ENCODE data around the gene CIC.
A peak's percentile ranks its signal among the peaks of the same experiment; 100 is the strongest.

CIC gene

DNA sequence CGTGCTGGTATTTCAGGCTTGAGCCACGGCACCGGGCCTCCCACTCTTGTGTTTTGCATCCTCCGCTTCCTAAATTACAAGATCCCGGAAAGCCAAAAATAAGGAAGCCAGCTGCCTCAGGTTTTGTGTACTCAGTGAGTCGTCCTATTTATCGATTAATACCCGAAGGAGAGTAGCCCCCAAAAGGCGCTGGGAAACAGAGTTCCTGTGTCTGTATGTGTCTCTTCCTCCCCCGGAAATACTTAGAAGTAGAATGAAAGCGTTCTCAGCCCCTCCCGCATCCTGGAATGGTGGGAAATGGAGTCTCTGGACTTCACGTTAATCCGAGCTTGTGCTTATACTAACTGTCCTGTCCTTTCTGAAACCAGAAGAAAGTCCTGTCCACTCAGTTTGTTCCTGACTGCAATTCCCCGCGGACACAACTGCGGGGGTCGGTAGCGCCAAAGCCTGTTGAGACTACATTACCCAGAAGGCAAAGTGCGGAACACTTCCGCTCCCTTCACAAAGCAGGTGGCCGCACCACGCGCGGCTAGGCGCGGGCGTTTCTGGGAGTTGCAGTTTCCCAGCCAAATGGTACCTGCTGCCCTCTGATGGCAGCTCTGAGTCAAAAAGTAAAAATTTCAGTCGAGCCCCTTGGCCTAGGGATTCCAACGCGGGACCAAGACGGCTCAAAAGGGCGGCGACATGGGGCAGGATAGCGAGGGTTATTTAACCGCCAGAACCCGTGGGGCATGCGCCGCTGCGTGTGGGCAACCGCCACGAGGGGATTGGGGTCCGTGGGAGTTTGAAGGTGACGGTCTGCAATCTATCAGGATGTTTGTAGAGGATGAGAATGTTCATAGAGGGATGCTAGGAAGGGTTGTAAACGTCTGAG is 24.5 kb upstream of the CIC start:
- peak; percentile 96 to 97 (median 97) for DNase-seq

- DNase-seq, result no peak
These were observed 23.8 kb upstream of the CIC start for GRCh38 chr19:42245231-42245630.

GRCh38 chr19:42246143-42246921 is 22.7 kb upstream of the CIC start:
- DNase-seq, result peak; percentile 25 to 55 (median 48)

GRCh38 chr19:42246922-42247639 is 22.0 kb upstream of the CIC start:
- DNase-seq, result no peak

DNA sequence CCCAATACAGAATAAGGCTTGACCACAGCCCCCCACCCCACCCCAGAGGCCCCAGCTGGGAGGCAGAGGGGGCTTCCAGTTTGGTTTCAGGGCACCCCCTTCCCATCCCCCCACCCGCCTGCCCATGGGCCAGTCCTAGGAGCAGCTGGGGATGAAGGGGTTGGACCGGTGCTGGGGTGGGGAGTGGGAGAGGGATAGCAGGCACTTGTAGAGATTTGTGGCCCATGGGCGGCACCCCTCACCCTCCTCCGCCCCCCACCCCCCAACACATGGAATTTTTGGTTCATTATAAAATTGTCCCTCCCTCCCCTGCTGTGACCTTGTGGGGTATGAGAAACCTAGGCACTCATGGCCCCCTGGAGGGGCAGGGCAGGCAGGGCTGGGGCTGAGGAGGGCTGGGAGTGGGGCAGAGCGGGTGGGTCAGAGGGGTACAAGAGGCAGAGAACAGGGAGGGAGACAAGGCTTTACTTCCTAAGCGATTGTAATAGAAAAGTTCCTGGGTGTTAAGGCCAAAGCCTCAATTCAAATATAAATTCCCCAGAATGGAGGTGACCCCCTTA is 21.3 kb upstream of the CIC start:
- DNase-seq, result no peak

DNA sequence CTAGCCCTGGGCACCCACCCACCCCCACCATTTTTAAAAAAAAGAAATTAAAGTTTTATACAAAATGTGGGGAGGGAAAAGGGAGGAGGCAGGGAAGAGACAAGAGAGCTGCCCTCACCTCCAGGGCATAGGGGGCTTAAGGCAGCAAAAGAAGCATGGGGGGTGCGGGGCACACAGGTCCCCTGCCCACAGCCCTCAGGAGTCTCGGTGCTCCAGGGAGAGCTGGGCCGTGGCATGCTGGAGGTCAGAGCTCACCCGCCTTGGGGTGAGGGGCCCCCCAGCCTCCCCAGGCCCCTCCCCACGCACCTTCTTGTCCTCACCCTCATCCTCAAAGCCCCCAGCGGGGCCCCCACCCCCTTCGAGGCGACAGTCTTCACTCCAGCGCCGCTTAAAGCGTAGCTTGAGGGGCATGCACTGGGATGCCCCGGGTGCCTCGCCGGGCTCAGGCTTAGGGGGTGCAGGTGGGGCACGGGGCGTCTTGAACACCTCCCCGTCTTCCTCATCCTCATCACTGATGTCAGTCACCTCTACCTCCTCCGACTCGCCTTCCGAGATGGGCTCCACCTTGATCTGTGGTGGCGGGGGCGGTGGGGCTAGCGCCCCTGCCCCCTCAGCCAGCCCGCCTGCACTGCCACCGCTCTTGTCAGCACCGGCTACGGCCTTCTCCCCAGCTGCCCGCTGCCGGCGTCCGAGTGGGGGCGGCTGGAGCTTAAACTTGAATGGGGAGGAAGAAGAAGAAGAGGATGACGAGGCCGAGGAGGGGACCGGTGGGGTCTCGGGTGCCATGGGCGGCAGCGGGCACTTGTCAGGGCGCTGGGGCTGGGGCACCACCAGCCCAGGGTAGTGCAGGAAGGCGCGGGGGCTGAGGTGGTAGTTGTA is 20.5 kb upstream of the CIC start:
- DNase-seq, result no peak

GRCh38 chr19:42249149-42249750 is 19.8 kb upstream of the CIC start:
- no peak for DNase-seq

DNA sequence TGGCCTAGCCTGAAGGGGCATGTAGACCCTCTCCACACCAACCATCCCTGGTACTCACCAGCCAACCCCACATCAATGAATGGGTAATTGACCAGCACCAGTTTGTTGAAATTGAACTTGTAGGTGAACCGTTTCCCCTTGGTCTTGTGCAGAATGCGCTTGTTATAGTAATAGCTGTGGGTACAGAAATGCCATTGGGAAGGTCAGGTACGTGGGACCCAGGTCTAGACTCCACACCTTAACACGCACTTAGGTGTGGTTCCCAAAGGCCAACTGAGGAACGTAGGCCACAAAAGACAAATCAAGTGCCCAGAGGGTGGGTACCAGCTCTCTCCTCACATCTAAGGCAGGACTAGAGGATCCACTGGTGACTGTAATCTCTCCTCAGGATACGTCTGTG is 19.3 kb upstream of the CIC start:
- no peak for DNase-seq

- DNase-seq, result no peak
These were observed 18.8 kb upstream of the CIC start for GRCh38 chr19:42250183-42250665.

DNA sequence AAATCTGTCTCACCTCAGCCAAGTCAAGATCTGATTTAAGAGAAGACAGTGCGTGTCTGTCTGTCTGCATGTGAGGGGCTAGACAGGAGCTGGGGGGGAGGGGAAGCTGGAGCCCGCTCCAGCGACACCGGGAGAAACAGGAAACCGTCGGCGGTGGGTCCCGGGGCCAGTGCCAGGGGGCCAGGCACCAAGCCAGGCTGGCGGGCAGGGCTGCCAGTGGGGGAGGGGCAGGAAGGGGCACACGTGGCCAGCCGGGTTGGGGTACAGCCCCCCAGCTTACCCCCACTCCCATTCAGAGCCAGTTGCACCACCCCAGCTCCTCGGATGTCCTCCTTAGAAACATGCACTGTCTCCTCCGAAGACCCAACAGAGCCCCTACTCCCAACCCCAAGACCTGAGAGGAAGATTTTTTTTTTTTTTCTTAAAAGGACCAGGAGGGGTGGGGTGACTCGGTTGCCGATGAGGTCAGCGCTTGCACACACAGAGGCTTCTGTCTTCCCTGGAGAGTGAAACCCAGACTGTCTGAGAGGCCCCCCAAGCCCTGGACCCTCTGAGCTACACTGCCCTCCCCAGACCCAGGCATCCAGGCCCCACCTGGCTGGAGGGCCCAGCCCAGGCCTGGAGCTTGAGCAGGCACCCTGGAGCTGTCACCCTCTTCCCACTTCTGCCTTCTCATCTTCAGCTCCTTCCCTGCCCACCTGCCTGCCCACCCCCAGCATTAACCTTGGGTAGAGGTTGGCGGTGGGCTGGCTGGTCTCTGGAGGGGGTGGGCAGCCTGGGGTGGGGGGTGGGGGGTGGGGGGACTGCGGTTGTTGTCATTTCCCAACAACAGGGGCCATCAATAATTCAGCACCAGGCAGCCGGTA is 18.2 kb upstream of the CIC start:
- peak; percentile 33 to 47 (median 36) for DNase-seq

- DNase-seq, result no peak
These were observed 17.3 kb upstream of the CIC start for GRCh38 chr19:42251572-42252358.

GRCh38 chr19:42252365-42253244 is 16.4 kb upstream of the CIC start:
- DNase-seq, result peak; percentile 45 to 67 (median 51)

- DNase-seq, result peak; percentile 54 to 64 (median 56)
These were observed 15.6 kb upstream of the CIC start for GRCh38 chr19:42253245-42254088.

DNA sequence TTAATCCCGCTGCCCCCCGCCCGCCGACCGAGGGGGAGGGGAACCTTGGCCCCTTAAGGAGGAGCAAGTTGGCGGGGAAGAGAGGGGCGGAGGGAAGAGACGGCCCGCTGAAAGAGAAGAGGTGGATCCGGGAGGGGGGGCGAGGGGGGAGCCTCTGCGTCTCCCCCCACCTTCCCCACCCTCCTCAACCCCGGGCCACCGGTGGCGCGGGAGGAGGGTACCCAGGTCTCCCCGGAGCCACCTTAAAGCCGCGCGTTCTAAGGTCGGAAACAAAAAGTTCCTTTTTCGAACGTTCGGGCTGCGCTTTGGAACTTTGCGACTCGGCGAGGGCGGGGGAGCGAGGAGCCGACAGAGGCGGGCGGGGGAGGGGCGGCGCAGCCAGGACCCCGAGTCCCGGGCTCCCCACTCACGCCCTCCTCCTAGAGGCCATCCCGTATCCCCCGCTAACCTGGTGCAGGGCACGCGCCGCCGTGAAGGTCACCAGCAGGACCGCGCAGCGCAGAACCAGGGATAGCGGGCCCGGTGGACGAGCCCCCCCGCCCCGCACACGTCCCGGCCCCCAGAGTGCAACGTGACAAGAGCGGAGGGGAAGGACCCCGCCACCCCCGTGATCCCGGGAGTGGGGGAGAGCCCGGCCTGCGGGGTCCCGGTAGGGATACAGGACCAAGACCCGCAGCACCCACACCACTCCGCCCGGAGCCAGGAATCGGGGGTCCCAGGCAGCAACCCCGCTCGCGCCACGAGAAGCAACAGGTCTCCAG is 14.8 kb upstream of the CIC start:
- DNase-seq, result peak; percentile 76 to 87 (median 82)

- peak; percentile 95 to 99 (median 98) for DNase-seq
These were observed 13.9 kb upstream of the CIC start, which contains the start of gene ERF for GRCh38 chr19:42254850-42255765. TSS of gene ERF (minus strand) at chr19:42255128. CDS start at chr19:42254999, 129 bp downstream.

Measured in suppressor macrophage treated with lipopolysaccharide for 1 hour (primary cell).